ACHN (cell line): ENCODE measurements around the gene IGFALS.

Source experiments
- DNase-seq: peaks from one replicate; pipeline ENCODE4 v3.0.0-alpha.2; 2015
- in situ Hi-C: cut with HindIII; loops from 2 replicates; pipeline ENCODE4 v1.10.0; 2017; ENCODE audit warnings: low sequenced_read_pairs, low pct_ligation_motif_present, low pct_unique_long_range_greater_than_20kb

The IGFALS gene

DNA sequence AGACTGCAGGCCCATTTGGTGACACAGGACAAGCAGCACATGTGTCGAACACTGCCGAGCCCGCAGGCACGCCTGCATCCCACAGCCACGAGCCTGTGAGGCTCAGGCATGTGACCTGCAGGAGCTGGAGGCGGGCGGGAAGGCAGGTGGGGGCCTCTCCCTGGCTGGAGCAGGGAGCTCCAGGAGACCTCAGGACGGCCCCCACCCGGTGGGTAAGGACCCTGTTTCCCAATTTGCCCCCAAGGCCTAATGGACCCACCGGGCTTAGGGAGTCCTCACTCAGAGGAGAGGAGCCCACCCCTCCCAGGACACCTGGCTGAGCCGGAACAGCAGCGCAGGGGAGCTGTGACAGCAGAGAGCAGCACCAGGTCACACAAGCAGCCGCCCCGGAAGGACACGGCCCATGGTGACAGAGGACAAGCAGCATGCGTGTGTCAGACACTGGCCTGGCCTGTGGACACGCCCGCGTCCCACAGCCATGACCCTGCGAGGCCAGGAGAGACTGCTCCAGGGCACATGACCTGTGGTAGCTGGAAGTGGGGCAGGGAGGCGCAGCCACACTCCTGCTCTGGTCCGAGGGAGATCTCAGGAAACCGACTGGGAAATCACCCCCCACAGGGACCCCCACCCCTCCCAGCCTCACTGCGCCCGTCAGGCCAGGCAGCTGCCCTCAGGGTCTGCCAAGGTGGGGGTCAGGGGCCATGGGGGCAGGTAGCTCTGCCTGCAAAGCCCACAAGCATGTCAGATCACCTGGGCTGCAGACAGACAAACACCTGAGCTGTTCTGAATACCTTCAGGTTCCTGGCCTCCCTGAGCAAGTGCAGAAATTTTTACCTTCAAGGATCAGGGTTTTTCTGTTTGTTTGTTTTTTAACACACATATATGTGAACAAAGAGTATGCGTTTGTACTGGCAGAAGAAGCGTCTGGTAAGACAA, 13.5 kb downstream of the IGFALS start:
- in situ Hi-C loops = no loop called here
- DNase-seq = no peak

DNA sequence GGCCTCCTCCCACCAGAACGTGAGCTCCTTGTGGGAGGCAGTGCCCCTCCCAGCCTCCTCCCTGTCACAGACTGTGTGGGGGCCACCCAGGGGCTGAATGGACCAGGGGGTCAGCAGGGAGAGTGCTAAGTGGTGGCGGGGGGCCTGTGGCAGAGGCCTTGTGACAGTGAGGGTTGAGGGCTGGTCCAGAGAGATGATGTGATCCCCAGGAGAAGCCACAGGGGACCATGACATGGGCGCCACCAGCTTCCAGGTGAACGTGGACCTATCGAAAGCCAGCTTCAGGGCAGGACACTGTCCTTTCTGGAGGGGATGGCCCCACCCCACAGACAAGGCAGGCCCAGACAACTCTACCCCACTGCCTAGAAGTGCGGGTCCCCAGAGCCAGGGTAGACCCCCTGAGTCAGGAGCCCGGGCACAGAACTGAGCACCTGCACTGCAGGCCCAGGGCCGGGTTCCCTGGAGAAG, 14.2 kb downstream of the IGFALS start:
- in situ Hi-C loops = no loop called here
- no peak for DNase-seq

GRCh38 chr16:1778200-1779179, 15.0 kb downstream of the IGFALS start:
- in situ Hi-C loops = no loop called here
- no peak for DNase-seq

DNA sequence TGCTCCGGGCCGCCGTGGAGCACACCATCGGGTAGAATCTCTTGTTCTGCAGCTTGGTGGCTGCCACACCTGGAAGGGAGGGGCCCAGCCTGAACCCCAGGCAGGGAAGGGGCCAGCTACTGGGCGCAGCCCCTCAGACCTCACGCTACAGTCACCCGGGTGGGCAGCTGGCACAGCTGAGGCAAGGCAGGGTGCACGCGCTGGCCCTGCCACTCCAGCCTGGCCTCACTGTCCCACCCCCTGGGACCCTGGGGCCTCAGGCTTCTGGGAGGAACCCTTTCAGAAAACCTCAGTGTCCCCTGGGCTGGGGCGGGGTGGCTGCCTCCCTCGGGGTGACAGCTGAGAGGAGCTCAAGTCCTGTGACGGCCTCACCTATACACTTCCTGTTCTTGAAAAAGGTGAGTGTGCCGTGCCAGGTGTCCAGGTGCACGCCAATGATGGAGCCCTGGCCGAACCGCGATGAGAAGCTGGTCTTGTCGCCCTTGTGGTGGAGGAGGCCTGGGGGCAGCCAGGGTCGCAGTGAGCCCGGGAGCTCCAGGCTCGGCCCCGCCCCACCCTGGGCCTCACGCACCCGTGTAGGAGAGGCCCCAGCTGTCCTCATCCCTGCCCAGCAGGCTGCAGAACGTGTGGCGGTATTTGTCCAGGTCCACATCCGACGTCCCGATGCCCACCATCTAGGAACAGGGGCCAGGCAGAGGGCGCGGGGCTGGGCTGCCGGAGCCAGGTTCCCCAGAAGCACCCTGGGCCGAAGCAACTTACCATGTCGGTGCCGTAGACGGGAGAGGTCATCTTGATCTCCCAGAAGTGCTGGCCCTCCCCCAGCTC, 15.9 kb downstream of the IGFALS start:
- in situ Hi-C loops = no loop called here
- no peak for DNase-seq

DNA sequence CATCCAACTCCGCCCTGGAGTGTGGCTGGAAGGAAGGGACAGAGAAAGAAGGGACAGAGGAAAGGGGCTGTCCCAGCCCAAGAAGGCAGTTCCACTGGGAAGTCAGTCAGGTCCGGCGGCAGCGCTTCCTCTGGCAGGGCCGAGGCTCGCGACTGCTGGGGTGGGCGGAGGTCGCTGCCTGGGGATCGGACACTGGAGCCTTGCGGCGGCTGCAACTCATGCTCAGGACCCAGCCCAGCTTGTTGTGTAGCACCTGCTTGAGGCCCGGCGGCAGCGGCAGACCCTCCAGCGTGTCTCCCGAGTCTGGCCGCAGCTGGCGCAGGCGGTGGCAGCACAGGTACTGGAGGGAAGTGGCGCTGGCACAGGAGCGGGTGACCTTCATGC, 16.5 kb downstream of the IGFALS start:
- in situ Hi-C loops = no loop called here
- DNase-seq = no peak

GRCh38 chr16:1776672-1776955, 16.9 kb downstream of the IGFALS start:
- in situ Hi-C loops = no loop called here
- no peak for DNase-seq

GRCh38 chr16:1775846-1776671, 17.4 kb downstream of the IGFALS start:
- no peak for DNase-seq
- in situ Hi-C loops = no loop called here

GRCh38 chr16:1775006-1775845, 18.3 kb downstream of the IGFALS start:
- in situ Hi-C loops = no loop called here
- DNase-seq = no peak

- in situ Hi-C loops = no loop called here
- no peak for DNase-seq
These were observed 19.1 kb downstream of the IGFALS start for GRCh38 chr16:1774448-1774780.

GRCh38 chr16:1773703-1774447, 19.6 kb downstream of the IGFALS start:
- DNase-seq = peak; percentile 61
- in situ Hi-C loops = no loop called here

DNA sequence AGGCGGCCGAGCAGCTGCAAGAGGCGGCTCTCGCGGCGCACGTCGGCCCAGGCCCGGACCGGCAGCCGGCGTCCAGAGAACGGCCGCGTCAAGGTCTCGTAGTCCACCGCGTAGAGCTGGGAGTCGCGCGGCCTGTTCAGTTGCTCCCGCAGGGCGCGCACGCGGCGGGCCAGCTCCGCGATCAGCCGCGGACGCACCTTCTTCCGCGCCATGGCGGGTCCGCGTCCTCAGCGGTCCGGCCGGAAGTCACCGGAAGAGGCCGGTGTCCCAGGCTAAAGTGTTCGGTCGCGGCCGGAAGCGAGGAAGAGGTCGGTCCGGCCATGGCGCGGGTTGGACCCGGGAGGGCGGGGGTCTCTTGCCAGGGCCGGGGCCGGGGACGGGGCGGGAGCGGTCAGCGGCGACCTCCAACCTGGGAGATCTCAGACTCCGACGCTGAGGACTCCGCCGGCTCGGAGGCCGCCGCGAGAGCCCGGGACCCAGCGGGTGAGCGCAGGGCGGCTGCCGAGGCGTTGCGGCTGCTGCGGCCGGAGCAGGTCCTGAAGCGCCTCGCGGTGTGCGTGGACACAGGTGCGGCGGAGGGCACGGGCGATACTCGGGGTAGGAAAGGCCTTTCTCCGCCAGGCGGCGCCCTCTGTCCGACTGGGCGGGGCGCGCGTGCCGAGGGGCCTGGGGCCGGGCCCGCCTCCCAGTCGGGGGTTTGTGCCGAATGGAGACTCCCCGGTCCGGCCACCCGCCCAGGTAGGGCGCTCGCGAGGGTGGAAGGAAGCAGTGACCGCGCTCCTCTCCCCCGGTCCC, 20.4 kb downstream of the IGFALS start, which contains the start of gene MRPS34:
TSS of gene MRPS34 (minus strand) at position 227 of the 795 bp plus-strand sequence. CDS start at position 212, 15 bp downstream.
- in situ Hi-C loops = no loop called here
- peak; percentile 93 for DNase-seq

DNA sequence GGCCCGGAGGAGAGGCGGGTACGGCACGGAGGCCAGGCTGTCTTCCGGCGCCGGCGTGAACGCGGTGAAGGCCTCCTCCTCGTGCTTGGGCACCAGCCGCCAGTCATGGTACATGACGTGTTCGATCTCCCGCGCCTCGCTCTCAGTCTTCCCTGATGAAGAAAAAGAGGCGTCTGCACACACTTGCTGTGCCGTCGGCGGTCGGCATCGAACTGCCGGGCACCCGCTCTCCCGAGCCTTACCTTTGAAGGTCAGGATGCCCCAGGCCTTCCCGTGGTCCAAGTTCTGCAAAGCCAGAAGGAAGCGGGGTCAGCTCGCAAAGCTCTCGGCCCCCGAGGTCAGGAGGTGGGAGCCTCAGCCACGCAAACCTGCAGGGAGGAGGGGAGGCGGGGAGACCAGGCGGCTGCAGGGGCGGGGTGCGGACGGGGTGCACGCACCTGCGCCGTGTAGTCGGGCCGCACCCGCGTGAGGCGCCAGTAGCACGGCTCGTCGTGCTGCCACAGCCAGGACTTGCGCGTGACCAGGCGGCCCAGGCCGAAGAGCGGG, 21.1 kb downstream of the IGFALS start, which contains the start of gene EME2:
TSS of gene EME2 (plus strand) at position 449 of the 546 bp plus-strand sequence. CDS start 418 bp downstream, outside the sequence.
- in situ Hi-C loops = no loop called here
- peak; percentile 56 for DNase-seq

DNA sequence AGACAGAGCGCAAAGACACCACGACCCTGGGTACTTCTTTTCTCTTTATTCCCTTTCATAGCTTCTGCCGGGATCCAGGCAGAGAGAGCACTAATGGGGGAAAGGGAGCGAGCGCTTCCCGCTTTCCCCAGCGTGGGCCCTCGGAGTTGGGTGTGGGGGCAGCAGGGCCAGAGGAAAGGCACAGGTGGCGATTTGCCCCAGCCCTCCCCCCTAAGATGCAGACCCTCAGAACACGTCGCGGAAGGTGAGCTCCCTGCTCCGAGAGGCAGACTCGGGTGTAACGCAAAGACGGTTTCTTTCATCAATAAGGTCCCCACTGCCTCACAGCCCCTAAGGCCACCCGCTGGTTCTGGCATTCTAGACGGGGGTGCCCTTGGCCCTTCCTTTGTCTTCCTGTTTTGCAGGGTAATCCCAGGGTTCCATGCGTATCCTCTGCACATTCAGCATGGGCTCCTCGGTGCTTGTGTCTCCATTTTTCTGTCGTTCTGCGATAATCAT, 21.6 kb downstream of the IGFALS start:
- DNase-seq = no peak
- in situ Hi-C loops = no loop called here

DNA sequence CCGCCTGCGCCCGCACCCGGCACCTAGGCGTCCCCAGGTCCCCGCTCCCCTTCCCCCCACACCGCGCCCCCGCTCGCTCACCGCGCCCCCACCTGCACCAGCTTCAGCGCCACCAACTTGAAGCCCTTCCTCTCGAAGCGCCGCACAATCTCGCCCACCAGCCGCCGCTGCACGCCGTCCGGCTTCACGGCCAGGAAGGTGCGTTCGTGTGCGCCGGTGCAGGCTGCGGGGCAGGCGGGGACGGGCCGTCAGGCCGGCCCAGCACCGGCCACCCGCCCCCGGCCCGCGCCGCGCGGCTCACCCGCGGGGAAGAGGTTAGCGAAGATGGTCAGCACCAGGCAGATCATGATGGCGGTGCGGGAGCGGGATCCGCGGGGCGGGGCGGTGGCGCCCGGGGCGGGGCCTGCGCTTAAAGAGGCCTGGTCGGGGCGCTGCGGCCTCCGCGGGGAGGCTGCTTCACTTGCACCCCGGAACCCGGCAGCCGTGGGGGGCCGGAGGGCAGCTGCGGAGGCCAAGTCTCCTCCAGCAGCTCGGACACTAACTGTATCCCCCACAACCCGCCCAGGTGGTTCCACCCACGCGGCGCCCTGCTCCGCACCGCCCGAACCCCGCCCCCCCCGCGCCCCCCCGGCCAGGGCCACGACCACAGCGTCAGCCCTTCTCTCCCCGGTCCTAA, 22.2 kb downstream of the IGFALS start, which contains the start of gene NME3:
TSS of gene NME3 (minus strand) at position 356 of the 676 bp plus-strand sequence. CDS start at position 347, 9 bp downstream.
- in situ Hi-C loops = no loop called here
- peak; percentile 80 for DNase-seq
